KMS-11 (cell line): Measurements from ENCODE around the gene PTPRN2.

Experiments
- H2AFZ ChIP-seq: fragments of 200-600 bp; sonication (generic); 2 replicates; pipeline ENCODE4 v1.6.1; 2016; ENCODE audit warnings: antibody characterized with exemption, mixed run types, low read depth
- H3K27ac ChIP-seq: fragments of 200-600 bp; sonication (generic); 2 replicates; pipeline ENCODE4 v1.6.1; 2016; ENCODE audit warnings: mild to moderate bottlenecking, mixed run types
- H3K27me3 ChIP-seq: fragments of 200-600 bp; sonication (generic); 2 replicates; pipeline ENCODE4 v1.6.1; 2017; ENCODE audit warnings: mild to moderate bottlenecking, low read depth, mixed run types, moderate library complexity; ENCODE audit not compliant: insufficient read depth
- H3K36me3 ChIP-seq: fragments of 200-600 bp; sonication (generic); 2 replicates; pipeline ENCODE4 v1.6.1; 2017; ENCODE audit warnings: mild to moderate bottlenecking, mixed run types; ENCODE audit not compliant: insufficient read depth
- H3K4me1 ChIP-seq: fragments of 200-600 bp; sonication (generic); 2 replicates; pipeline ENCODE4 v1.6.1; 2016; ENCODE audit warnings: mild to moderate bottlenecking, low read depth, mixed run types; ENCODE audit not compliant: poor library complexity, severe bottlenecking
- H3K4me2 ChIP-seq: fragments of 200-600 bp; sonication (generic); 2 replicates; pipeline ENCODE4 v1.7.0; 2016; ENCODE audit warnings: mild to moderate bottlenecking, mixed run types
- H3K4me3 ChIP-seq: fragments of 200-600 bp; sonication (generic); IDR thresholded peaks from 2 replicates; pipeline ENCODE4 v1.6.1; 2017; ENCODE audit warnings: low read depth, low read length, mixed read lengths; ENCODE audit not compliant: insufficient read depth
- H3K79me2 ChIP-seq: fragments of 200-600 bp; sonication (generic); 2 replicates; pipeline ENCODE4 v1.6.1; 2016; ENCODE audit warnings: low read depth, mixed run types; ENCODE audit not compliant: insufficient read depth
- H3K9ac ChIP-seq: fragments of 200-600 bp; sonication (generic); 2 replicates; pipeline ENCODE4 v1.6.1; 2016; ENCODE audit warnings: mild to moderate bottlenecking, mixed run types
- H4K20me1 ChIP-seq: fragments of 200-600 bp; sonication (generic); 2 replicates; pipeline ENCODE4 v1.6.1; 2016; ENCODE audit warnings: mild to moderate bottlenecking, mixed run types; ENCODE audit not compliant: insufficient read depth
- CTCF ChIP-seq: fragments of 200-600 bp; sonication (generic); conservative IDR thresholded peaks from 2 replicates; pipeline ENCODE4 v1.6.1; 2017; ENCODE audit warnings: low read depth, mild to moderate bottlenecking, antibody characterized with exemption, low read length, moderate library complexity, mixed read lengths

The PTPRN2 gene

GRCh38 chr7:157687845-157688532 lies 899.6 kb downstream of the PTPRN2 start:
- Histone ChIP-seq H3K4me2 (no peak overlapping the region), H3K9ac (no peak overlapping the region), H3K4me3 (no peak overlapping the region), H3K27me3 (peaks cover 20% of the 10 kb centered on the region; the same call in 1 of the 2 replicates), H3K79me2 (no peaks in the 10 kb centered on the region), H2AFZ (no peak overlapping the region), H3K27ac (no peak overlapping the region), H4K20me1 (no peaks in the 10 kb centered on the region), H3K4me1 (no peaks in the 10 kb centered on the region), H3K36me3 (no peaks in the 10 kb centered on the region)
- TF ChIP-seq CTCF = no peak

- no peaks in the 10 kb centered on the region for H4K20me1 ChIP-seq
- no peak overlapping the region for H3K4me3 ChIP-seq
- no peaks in the 10 kb centered on the region for H3K79me2 ChIP-seq
- peaks cover 28% of the 10 kb centered on the region; the same call in 1 of the 2 replicates for H3K27me3 ChIP-seq
- no peak overlapping the region for H3K27ac ChIP-seq
- H2AFZ ChIP-seq = no peak overlapping the region
- no peak overlapping the region for H3K4me2 ChIP-seq
- no peak for TF ChIP-seq CTCF
- no peaks in the 10 kb centered on the region for H3K36me3 ChIP-seq
- no peak overlapping the region for H3K9ac ChIP-seq
- no peaks in the 10 kb centered on the region for H3K4me1 ChIP-seq
Observed at GRCh38 chr7:157687158-157687557, 900.5 kb downstream of the PTPRN2 start.

DNA sequence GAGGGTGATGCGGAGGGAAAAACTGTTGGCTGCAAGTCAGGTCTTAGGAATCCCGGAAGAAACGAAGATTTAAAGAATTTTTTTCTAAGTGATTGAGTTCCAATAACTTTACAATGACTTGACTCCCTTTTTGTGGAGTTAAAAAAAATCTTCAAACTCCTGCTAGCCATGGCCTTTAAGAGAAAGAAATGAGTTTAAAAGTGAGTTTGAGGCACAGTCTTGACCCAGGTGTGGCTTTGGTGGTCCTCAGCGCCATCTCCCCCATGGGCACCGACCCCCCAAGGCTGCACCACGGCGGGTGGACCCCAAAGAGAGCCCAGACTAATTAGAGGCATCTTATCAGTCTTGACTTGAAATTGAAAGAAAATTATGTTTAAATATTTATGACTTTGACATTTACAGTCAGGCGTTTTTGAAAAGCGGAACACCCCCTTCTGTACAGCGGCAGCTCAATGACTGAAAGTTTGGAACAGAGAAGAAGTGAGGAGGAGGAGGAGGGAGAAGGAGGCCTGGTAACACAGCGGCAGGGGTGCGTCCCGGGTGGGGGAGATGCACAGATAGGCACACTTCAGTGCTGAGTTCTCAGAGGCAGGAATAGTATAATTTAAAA lies 901.2 kb downstream of the PTPRN2 start:
- no peak overlapping the region for H3K4me2 ChIP-seq
- no peak overlapping the region for H3K9ac ChIP-seq
- no peaks in the 10 kb centered on the region for H3K4me1 ChIP-seq
- H3K27me3 ChIP-seq = peaks cover 35% of the 10 kb centered on the region; the same call in 1 of the 2 replicates
- H3K79me2 ChIP-seq = no peaks in the 10 kb centered on the region
- no peak for TF ChIP-seq CTCF
- no peaks in the 10 kb centered on the region for H3K36me3 ChIP-seq
- H4K20me1 ChIP-seq = no peaks in the 10 kb centered on the region
- H3K27ac ChIP-seq = no peak overlapping the region
- no peak overlapping the region for H3K4me3 ChIP-seq
- no peak overlapping the region for H2AFZ ChIP-seq

DNA sequence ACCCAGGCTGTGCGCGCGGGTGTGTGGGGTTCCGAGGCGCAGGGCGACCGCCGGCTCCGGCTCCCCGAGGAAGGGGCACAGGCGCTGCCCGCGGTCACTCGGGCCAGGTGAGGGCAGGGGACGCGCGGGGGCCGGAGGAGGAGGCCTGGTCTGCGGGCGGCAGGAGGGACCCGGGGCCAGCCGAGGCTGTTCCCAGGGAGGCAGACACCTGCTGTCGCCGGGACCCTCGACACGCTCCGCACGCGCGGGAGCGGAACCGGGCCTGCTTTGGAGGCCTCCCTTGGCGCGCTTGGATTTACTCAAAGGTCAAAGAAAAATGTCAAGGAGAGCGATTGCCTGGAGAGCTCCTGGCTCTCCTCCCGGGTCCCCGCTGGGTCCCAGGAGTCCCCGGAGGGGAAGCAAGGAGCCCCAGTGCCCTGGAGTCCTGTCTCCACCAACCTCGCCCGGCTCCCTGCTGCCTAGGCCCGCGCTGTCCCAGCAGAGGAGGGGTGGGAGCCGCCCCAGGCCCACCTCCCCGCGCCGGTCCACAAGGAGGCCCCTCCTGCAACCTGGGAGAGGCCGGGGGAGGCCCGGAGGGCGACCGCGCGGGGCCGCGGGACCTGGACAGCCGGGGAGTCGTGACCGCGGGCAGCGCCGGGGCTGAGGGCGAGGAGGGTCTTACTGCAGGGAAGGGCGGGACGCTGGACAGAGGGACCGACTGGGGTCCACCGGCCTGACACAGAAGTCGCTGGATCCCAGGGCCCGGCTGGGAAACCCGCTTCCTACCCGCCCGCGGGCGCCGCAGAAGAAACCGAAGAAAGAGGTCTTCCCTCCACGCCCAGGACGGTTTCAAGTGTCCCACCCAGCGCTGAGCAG lies 902.0 kb downstream of the PTPRN2 start:
- Histone ChIP-seq H3K27ac (no peak overlapping the region), H2AFZ (no peak overlapping the region), H3K4me2 (no peak overlapping the region), H3K27me3 (peaks cover 38% of the 10 kb centered on the region; the same call in 1 of the 2 replicates), H3K4me3 (no peak overlapping the region), H3K79me2 (no peaks in the 10 kb centered on the region), H3K4me1 (no peaks in the 10 kb centered on the region), H3K9ac (no peak overlapping the region), H3K36me3 (no peaks in the 10 kb centered on the region), H4K20me1 (no peaks in the 10 kb centered on the region)
- TF ChIP-seq CTCF = no peak
